ENCODE results near the gene TAGLN.

Gene TAGLN

DNA sequence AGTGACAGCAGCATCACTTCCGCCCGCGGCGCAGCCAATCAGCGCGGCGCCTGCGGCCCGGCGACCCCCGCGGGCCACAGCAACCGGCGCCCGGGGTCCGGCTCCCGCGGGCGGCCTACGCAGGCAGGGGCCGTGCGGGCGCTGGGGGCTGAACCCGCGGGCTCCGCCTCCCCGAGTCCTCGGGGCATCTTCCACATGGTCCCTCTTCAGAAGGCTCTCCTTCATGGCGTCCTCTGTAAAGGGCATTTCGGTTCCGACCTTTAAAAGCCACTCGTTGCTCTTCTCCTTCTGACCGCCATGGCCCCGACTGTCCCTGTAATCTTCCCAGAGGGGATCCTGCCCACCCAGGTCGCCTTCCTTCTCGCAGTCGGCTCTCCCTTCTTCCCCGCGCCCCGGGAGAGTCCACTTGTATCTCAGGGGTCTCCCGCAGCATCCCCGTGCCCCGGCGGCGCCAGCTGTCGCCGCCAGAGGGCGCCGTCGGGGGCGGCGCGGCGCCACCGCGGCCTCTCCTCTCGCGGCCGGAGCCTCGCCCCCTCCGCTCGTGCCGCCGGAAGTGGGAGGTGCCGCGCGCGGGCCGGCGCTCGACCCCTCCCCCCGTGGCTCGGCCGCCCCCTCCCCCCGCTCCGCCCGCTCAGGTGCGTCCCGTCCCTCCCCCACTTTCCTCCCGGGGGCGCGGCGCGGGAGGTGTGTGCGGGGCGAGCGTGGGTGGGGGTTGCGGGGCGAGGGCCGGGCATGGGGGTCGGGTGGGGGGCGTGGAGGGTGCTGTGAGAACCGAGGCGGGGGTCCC lies 33.1 kb downstream of the TAGLN start, which contains the start of gene RNF214:
RNF214 (plus strand) TSS at position 580 of the 787 bp plus-strand sequence. CDS start 1,602 bp downstream, outside the sequence.
- DNase-seq: peak; percentile 3

DNA sequence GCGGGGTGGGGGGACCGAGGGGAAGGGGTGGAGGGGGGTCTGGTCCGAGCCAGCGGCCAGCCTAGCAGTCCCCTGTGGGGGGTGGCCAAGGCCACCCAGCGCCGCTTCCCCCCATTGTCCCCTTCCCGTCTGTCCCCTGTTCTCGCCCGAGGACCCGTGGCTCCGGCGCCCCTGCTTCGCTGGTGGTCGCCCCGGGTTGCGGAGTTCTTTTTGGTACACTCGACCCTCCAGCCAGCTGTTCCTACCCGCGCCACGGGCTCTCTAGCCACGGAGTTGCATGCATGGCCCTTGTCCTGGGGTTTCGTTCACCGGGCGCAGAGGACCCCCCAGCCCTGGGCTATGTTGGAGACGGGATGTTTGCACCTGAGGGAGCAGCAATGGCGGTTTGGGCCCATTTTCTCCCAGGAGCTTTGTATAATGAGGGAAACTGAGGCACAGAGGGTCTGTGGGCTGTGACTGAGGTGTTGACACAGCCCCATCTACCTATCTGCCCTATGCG lies 33.8 kb downstream of the TAGLN start:
- DNase-seq: no peak

DNA sequence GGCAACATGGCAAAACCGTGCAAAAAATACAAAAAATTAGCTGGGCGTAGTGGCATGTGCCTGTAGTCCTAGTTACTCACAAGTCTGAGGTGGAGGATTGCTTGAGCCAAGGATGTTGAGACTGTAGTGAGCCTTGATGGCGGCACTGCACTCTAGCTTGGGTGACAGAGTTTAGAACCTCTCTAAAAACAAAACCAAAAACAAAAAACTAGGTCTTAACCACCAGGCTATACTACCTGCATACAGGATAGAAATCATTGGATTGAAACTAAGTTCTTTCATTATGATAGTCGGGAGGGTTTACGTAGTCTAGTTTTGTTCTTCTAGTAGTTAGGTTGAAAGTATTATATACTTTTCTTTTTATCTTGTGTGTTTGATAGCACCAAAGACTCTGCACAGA lies 39.1 kb downstream of the TAGLN start:
- no peak for DNase-seq

DNA sequence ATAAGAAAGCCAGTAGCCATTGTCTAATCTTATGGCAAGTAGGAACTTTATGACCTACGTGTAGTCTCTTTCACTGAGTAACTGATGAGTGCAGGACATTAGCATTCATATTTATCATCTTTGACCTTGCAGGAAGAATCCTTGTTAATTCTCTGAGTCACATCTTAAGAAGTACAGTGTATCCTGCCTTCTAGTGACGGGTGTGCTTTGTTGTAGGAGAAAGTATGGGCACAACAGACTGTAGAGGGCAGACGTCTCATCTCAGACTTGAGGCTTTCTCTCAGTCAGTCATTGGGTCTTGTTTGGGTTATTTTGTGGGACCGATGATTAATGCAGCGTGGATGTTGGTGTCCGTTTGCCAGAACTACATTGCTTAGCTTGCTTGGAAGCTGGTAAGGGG lies 40.1 kb downstream of the TAGLN start:
- no peak for DNase-seq

DNA sequence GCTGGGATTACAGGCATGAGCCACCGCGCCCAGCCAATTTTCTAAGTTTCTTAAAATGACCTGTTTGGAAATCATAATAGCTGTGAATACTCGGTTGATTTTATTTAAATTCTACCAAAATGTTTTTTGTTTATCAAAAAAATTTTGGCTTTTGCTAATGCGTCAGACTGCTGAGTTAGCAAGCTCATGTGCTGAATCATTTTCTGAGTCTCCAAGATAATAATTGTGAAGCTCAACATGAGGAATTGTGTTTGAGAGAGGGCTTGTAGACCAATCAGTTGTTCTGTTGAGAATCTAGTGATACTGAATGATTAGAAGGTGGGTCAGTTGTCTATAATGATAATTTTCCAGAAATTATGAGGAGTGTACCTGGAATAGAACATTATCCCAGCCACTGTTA lies 49.2 kb downstream of the TAGLN start:
- DNase-seq: no peak

DNA sequence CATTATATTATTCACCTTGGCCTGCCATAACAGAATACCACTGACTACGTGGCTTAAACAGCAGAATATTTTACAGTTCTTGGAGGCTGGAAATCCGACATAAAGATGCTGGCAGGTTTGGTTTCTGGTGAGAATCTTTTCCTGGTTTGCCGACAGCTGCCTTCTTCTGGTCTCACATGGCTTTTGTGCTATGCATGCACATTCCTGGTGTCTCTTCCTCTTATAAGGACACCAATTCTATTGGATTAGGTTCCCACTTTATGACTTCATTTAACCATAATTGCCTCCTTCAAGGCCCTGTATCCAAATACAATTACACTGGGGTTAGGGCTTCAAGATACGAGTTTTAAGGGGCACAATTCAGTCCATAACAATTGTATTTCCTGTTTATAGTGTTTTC lies 50.4 kb downstream of the TAGLN start:
- DNase-seq: no peak

DNA sequence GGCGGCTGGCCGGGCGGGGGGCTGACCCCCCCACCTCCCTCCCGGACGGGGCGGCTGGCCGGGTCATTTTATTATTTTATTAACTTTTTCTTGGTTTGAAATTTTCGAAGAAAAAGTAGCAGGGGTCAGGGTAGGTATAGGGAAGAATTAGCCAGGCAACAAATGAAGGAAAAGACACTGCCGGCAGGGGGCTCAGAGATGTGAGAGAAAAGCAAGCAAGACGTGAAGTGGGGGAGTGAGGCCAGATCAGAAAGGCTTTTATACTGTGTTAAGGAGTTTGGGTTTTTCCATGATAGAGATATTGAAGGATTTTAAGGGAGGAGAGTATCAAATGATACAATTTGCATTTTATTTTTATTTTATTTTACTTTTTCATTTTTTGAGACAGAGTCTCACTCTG lies 52.3 kb downstream of the TAGLN start:
- DNase-seq: no peak

DNA sequence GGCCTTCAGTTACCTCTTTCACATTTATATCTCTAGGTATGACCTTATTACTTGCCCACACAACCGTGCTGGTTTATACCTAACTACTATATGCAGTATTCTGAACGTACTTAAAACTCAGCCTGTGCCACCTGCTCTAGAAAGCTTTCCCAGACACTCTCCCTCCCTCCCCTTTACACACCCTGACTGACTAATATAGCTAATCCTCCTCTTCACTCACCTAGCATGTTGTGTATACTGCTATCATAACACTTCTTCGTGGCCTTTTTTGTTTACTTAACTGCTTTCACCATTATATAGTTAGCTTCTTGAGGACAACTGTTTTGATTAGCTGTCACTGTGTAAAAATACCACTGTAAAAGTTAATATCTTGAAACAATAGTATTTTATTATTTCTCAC lies 56.8 kb downstream of the TAGLN start:
- no peak for DNase-seq

DNA sequence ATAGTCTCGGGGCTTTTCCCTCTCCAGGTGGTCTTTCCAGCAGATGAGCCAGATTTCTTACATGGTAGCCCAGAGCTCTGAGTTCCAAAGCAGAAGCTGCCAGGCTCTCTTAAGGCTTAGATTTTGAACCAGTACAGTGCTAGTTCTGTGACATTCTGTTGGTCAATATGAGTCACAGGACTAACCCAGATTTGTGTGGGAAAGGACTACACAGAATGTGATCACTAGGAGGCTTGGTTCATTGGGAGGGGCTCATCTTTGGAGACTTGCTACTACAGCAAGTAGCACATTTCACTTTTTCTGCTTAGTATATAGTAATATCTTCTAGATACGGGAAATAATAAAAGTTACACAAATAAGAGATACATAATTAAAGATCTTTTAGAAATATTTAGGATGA lies 57.4 kb downstream of the TAGLN start:
- no peak for DNase-seq
